HepG2 (cell line): ENCODE measurements around the gene ITPR1. TPM values are rescaled to one million over a fixed set of nuclear protein-coding genes. Genes with fewer than 3 reads are reported as not detected.

Experiments
- ATAC-seq: fragments of 200-7000 bp; cut with Tn5 transposase; 3 replicates; pipeline ENCODE4 v1.9.1; 2020; ENCODE audit warnings: mild to moderate bottlenecking, moderate library complexity
- BruUV-seq: library from RNA; stranded (reverse); fragments of 400-500 nt; replicated peaks from 2 replicates; lab custom pipeline; 2021; lab: Mats Ljungman, UMichigan
- CTCF ChIA-PET: fragments of 300-600 bp; formaldehyde crosslinking; extraction: SDS; loops from one replicate; lab custom pipeline; 2021; ENCODE audit warnings: low total read pairs, inconsistent platforms, low intra/inter-chr PET ratio; lab: Yijun Ruan, JAX
- POLR2A ChIA-PET: fragments of 350-600 bp; sonication (Branson Sonifier 250); formaldehyde crosslinking; loops from one replicate; lab custom pipeline; 2020; ENCODE audit warnings: antibody characterized with exemption, inconsistent platforms; lab: Yijun Ruan, JAX
- DNase-seq: peaks from one replicate; pipeline ENCODE4 v3.0.0-alpha.2; 2015; ENCODE audit warnings: low spot score
- FAIRE-seq: peaks from 3 replicates; lab custom pipeline; 2011; peaks lifted over from hg19 to GRCh38; lab: Jason Lieb, UNC
- H2AFZ ChIP-seq: one replicate; pipeline ENCODE4 v1.6.1; 2011; ENCODE audit warnings: low read length, inconsistent platforms
- H3K27ac ChIP-seq: fragments of 300-600 bp; 3 replicates; pipeline ENCODE4 v1.8.0; 2011; ENCODE audit warnings: mixed run types, mild to moderate bottlenecking, mixed read lengths, low read length, inconsistent platforms; ENCODE audit not compliant: insufficient read depth; ENCODE audit errors: extremely low read length
- H3K27me3 ChIP-seq, 2 experiments: fragments of 200-600 bp in 1 of 2; 2 replicates in 1 of 2; 3 replicates in 1 of 2; pipeline versions ENCODE4 v1.6.0 to v1.8.0; 2011; ENCODE audit warnings: low read length in 2 of 2, mild to moderate bottlenecking in 2 of 2, moderate library complexity in 2 of 2, inconsistent platforms in 1 of 2; ENCODE audit not compliant: insufficient read depth in 2 of 2, control insufficient read depth in 1 of 2
- H3K36me3 ChIP-seq, 2 experiments: fragments of 200-600 bp in 1 of 2; replicated peaks in 1 of 2; 2 replicates in 1 of 2; 3 replicates in 1 of 2; pipeline versions ENCODE4 v1.5.1 to v1.8.0; 2011; ENCODE audit warnings: low read length in 2 of 2, inconsistent platforms in 1 of 2; ENCODE audit not compliant: insufficient read depth in 2 of 2, control insufficient read depth in 1 of 2
- H3K4me1 ChIP-seq: 2 replicates; pipeline ENCODE4 v1.5.1; 2012; ENCODE audit warnings: low read length, inconsistent platforms; ENCODE audit not compliant: insufficient read depth
- H3K4me2 ChIP-seq: 2 replicates; pipeline ENCODE4 v1.6.0; 2011; ENCODE audit warnings: low read depth, low read length, inconsistent platforms
- H3K4me3 ChIP-seq, 3 experiments: fragments of 200-600 bp in 1 of 3; sonication (generic), shearing (Covaris generic) in 1 of 3; replicated peaks in 1 of 3; 2 replicates each; pipeline ENCODE4 v1.5.1; 2011 to 2016; ENCODE audit warnings: low read length in 3 of 3, inconsistent platforms in 2 of 3, low read depth in 2 of 3, mild to moderate bottlenecking in 2 of 3, control low read depth in 1 of 3, mixed read lengths in 1 of 3; ENCODE audit not compliant: insufficient read depth in 1 of 3
- H3K79me2 ChIP-seq: one replicate; pipeline ENCODE4 v1.6.1; 2011; ENCODE audit warnings: low read length, inconsistent platforms; ENCODE audit not compliant: insufficient read depth
- H3K9ac ChIP-seq: 2 replicates; pipeline ENCODE4 v1.6.0; 2011; ENCODE audit warnings: mild to moderate bottlenecking, low read depth, low read length, inconsistent platforms; ENCODE audit not compliant: insufficient read depth
- H3K9me3 ChIP-seq: 2 replicates; pipeline ENCODE4 v1.5.1; 2012; ENCODE audit warnings: mild to moderate bottlenecking, low read length
- H4K20me1 ChIP-seq: 2 replicates; pipeline ENCODE4 v1.6.0; 2011; ENCODE audit warnings: inconsistent platforms, mild to moderate bottlenecking, low read length, moderate library complexity; ENCODE audit not compliant: insufficient read depth
- AHR ChIP-seq: IDR thresholded peaks from 2 replicates; pipeline ENCODE4 v1.6.1; 2018; ENCODE audit warnings: missing genetic modification reagents, missing compliant biosample characterization
- CCDC6 ChIP-seq: sonication (generic); formaldehyde crosslinking; IDR thresholded peaks from 2 replicates; pipeline ENCODE4 v1.8.1; 2022; ENCODE audit warnings: mild to moderate bottlenecking, missing genetic modification reagents, moderate library complexity
- CENPT ChIP-seq: sonication (generic); formaldehyde crosslinking; IDR thresholded peaks from 2 replicates; pipeline ENCODE4 v1.8.0; 2022; ENCODE audit warnings: low read depth, mild to moderate bottlenecking, moderate library complexity, missing genetic modification reagents
- CHD2 ChIP-seq: IDR thresholded peaks from 2 replicates; pipeline ENCODE4 v1.6.1; 2011; ENCODE audit warnings: low read depth, low read length, improper control_type of control experiment
- FOXO1 ChIP-seq: sonication (generic); formaldehyde crosslinking; IDR thresholded peaks from 2 replicates; pipeline ENCODE4 v1.4.0; 2020; ENCODE audit warnings: missing genetic modification reagents
- HDAC2 ChIP-seq: sonication (generic); formaldehyde crosslinking; IDR thresholded peaks from 2 replicates; pipeline ENCODE4 v1.4.0; 2020; ENCODE audit warnings: missing genetic modification reagents
- JUN ChIP-seq: sonication (generic); formaldehyde crosslinking; IDR thresholded peaks from 2 replicates; pipeline ENCODE4 v1.4.0; 2020; ENCODE audit warnings: mild to moderate bottlenecking, missing genetic modification reagents
- ZC3H4 ChIP-seq: sonication (generic); formaldehyde crosslinking; IDR thresholded peaks from 2 replicates; pipeline ENCODE4 v1.4.0; 2020; ENCODE audit warnings: missing genetic modification reagents, borderline replicate concordance
- ZMYM3 ChIP-seq: sonication (generic); formaldehyde crosslinking; IDR thresholded peaks from 2 replicates; pipeline ENCODE4 v1.5.1; 2020; ENCODE audit warnings: mild to moderate bottlenecking, missing genetic modification reagents
- ZNF224 ChIP-seq: sonication (generic); formaldehyde crosslinking; IDR thresholded peaks from 2 replicates; pipeline ENCODE4 v1.5.0; 2020; ENCODE audit warnings: mild to moderate bottlenecking, missing genetic modification reagents
- ZNF296 ChIP-seq: sonication (generic); formaldehyde crosslinking; conservative IDR thresholded peaks from 2 replicates; pipeline ENCODE4 v1.5.0; 2020; ENCODE audit warnings: mild to moderate bottlenecking, missing genetic modification reagents
- ZNF362 ChIP-seq: sonication (generic); formaldehyde crosslinking; IDR thresholded peaks from 2 replicates; pipeline ENCODE4 v1.4.0; 2020; ENCODE audit warnings: missing genetic modification reagents, mild to moderate bottlenecking, borderline replicate concordance
- WGBS: methylation state at CpG from one replicate; pipeline ENCODE4 v1.1.6; 2017; ENCODE audit warnings: low lambda C conversion rate; 5-methylcytosine and 5-hydroxymethylcytosine counted together
- in situ Hi-C: cut with HindIII; loops from 2 replicates; pipeline ENCODE4 v1.10.0; 2017; ENCODE audit warnings: low pct_unique_long_range_greater_than_20kb; ENCODE audit not compliant: extremely low pct_ligation_motif_present
- intact Hi-C: fragments of 100-400 bp; cut with micrococcal nuclease; formaldehyde crosslinking; loops from one replicate; pipeline ENCODE4 v1.10.0; 2022; ENCODE audit not compliant: unreplicated experiment
- polyA plus RNA-seq, 8 experiments: library from polyadenylated mRNA; depleted of rRNA in 3 of 8; stranded (reverse) in 7 of 8; unstranded in 1 of 8; fragments of >200 nt; fragmentation: Illumina TruSeq in 4 of 8; extraction: Trizol in 4 of 8; gene quantifications; 2 replicates each; pipeline versions ENCODE4 v1.2.1 to v1.2.3, GENCODE V29; 2011 to 2016; ENCODE audit warnings: low read depth in 4 of 8, missing spikeins in 1 of 8, mixed read lengths in 1 of 8; ENCODE audit not compliant: insufficient read depth in 1 of 8
- total RNA-seq, 5 experiments: library from RNA; depleted of rRNA; stranded (reverse); fragments of >200 nt; fragmentation: Illumina TruSeq; extraction: Trizol; gene quantifications; 2 replicates each; pipeline ENCODE4 v1.2.3, GENCODE V29; 2016; ENCODE audit warnings: low read depth in 1 of 5

The ITPR1 gene
- total and polyA plus RNA-seq, 2 of the 13 experiments (the other 11 are each of a cell fraction or from before 2014, with no cell fraction given): 10.0 to 11.4 TPM

DNA sequence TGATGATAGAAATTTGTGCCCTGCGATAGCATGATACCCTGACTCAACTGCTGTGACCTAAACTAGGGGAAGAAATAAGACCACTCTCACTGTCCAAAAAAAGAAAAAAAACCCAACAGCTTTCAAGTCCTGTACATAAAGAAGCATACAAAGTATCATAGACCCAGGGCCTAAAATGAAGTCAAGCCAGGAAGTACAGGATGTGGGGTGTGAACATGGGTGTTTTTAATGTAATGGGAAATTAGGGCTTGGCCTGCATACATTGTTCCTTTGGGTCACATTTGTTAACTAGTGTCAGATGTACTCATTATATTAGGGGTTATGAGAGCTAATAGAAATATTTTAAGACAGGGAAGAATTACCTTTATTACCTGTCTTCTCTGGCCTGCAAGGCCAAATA, 285.6 kb downstream of the ITPR1 start:
- POLR2A ChIA-PET: no interaction called here
- Histone ChIP-seq H3K79me2 (no peaks in the 10 kb centered on the region), H3K4me3 (no peak overlapping the region), H3K4me1 (peaks cover 15% of the 10 kb centered on the region), H3K9me3 (no peaks in the 10 kb centered on the region), H3K4me2 (no peak overlapping the region), H3K27me3 (no peaks in the 10 kb centered on the region), H4K20me1 (no peaks in the 10 kb centered on the region), H2AFZ (no peak overlapping the region), H3K36me3 (peaks cover 0 to 4% of the 10 kb centered on the region in 2 experiments; a peak in 3 of 5 replicates), H3K9ac (no peak overlapping the region)
- BruUV-seq: no TSS peak
- no peak for ATAC-seq
- CTCF ChIA-PET: no interaction called here
- FAIRE-seq: no peak
- in situ Hi-C loops (no loop called here), intact Hi-C loops (no loop called here)
- WGBS: 91% methylated on average over 1 of the region's 1 CpG
- TF ChIP-seq FOXO1 (CRISPR knock-in tag): no peak
- TF ChIP-seq AHR (CRISPR knock-in tag): no peak
- TF ChIP-seq CCDC6 (CRISPR knock-in tag): no peak
- no peak for TF ChIP-seq HDAC2 (CRISPR knock-in tag)
- TF ChIP-seq ZMYM3 (CRISPR knock-in tag): no peak
- TF ChIP-seq CHD2: no peak
- TF ChIP-seq ZNF224 (CRISPR knock-in tag): no peak
- no peak for TF ChIP-seq CENPT (CRISPR knock-in tag)
- TF ChIP-seq ZNF362 (CRISPR knock-in tag): no peak
- TF ChIP-seq ZNF296 (CRISPR knock-in tag): no peak
- no peak for TF ChIP-seq JUN (CRISPR knock-in tag)
- TF ChIP-seq ZC3H4 (CRISPR knock-in tag): no peak
- TF ChIP-seq, all 625 proteins: peak for 0
- H3K27ac ChIP-seq: no peak overlapping the region
- no peak for DNase-seq
